Hindlimb muscle (tissue), 1 donor: ENCODE measurements around the gene RNF113B. TPM values are rescaled to one million over a fixed set of nuclear protein-coding genes. Genes with fewer than 3 reads are reported as not detected.

Experiments used
- DNase-seq: peaks from one replicate; pipeline ENCODE4 v3.0.0-alpha.2; 2013
- polyA plus RNA-seq: library from polyadenylated mRNA; unstranded; fragments of 120-200 nt; gene quantifications from one replicate; pipeline ENCODE4 v1.2.1, GENCODE V29; 2013; ENCODE audit not compliant: insufficient read length

The RNF113B gene
- polyA plus RNA-seq, 1 donor, result not detected

- no peak for DNase-seq
Measured at GRCh38 chr13:98134901-98135300, 42.2 kb downstream of the RNF113B start.

GRCh38 chr13:98133946-98134345, 43.1 kb downstream of the RNF113B start:
- no peak for DNase-seq

DNA sequence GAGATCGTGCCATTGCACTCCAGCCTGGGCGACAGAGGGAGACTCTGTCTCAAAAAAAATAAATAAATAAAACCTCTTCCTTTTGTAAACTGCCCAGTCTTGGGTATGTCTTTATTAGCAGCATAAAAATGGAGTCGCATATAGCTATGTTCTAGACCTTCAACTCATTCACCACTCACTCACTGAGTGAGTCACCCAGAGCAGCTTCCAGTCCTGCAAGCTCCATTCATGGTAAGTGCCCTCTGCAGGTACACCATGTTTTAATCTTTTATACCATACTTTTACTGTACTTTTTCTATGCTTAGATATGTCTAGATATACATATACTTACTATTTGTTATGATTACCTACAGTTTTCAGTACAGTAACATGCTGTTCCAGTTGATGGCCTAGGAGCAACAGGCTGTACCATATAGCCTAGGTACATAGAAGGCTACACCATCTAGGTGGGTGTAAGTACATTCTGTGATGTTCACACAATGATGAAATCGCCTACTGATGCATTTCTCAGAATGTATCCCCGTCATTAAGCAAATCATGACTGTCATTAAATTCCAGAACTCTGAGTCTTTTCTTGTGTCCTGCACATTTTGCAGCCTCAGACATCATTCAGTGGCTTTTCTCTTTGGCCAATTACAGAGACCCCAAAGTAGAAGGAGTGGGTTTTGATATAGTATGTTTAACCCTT, 47.9 kb downstream of the RNF113B start:
- no peak for DNase-seq

Other genes with a start within 250 kb of the RNF113B start
- 168 TPM for gene IPO5, start 223.6 kb downstream of the RNF113B start, polyA plus RNA-seq
- gene FARP1, start 34.2 kb downstream of the RNF113B start, polyA plus RNA-seq, result 101 TPM